GM19023 (cell line): ENCODE results near the gene TOPORS.

Experiments
- ATAC-seq: cut with Tn5 transposase; IDR thresholded peaks from one replicate; pipeline ENCODE4 v1.9.1; 2021; ENCODE audit warnings: mild to moderate bottlenecking, moderate library complexity; ENCODE audit not compliant: unreplicated experiment

The TOPORS gene

DNA sequence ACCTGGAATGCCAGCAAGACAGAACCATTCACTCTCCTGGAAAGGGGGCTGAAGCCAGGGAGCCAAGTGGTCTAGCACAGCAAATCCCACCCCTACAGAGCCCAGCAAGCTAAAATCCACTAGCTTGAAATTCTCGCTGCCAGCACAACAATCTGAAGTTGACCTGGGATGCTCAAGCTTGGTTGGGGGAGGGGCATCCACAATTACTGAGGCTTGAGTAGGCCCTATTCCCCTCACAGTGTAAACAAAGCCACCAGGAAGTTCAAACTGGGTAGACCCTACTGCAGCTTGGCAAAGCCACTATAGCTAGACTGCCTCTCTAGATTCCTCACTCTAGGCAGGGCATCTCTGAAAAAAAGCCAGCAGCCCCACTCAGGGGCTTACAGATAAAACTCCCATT lies 43.7 kb downstream of the TOPORS start:
- no peak for ATAC-seq

DNA sequence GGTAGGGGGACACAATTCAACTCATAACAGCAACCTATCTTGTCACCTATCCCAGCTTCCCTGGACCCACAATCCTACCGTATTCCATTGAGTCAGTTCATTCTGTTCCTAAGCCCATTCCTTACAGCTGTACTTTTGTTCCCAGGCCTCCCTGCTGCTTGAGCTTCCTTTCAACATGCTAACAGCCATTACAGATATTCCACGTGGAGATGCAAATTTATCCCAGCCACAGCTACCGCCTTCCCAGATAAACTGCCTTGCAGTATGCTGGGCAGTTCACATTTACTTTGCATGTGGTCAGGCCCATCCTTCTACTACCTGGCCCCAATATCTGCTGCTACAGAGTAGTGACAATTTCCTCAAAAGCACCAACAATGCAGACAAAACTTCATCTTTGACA lies 49.4 kb downstream of the TOPORS start:
- no peak for ATAC-seq

DNA sequence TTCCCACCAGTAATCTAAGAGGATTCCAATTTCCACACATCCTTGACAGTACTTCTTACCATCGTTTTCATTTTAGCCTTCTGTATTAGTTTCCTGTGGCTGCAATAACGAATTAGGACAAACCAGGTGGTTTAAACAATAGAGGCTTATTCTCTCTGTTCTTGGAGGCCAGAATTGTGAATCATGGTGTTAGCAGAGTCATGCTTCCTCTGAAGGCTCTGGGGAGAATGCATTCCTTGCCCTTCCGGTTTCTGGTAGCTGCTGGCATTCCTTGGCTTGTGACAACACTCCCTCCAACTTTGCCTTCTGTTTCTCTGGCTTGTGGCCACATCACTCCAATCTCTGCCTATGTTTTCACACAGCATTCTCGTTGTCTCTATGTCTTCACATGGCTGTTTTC lies 49.9 kb downstream of the TOPORS start:
- no peak for ATAC-seq

DNA sequence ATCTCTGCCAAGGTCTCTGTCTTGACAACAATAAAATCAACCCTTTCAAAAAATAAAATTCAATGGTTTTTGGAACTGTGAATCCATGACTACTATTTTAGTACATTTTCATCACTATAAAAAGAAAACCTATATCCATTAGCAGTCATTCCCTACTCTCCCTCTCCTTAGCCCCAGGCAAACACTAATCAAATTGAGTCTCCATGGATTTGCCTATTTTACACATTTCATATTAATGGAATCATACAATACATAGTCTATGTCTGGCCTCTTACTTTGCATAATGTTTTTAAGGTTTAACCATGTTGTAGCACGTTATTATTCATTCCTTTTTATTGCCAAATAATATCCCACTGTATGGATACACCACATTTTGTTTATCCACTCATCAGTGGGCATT lies 50.5 kb downstream of the TOPORS start:
- no peak for ATAC-seq

DNA sequence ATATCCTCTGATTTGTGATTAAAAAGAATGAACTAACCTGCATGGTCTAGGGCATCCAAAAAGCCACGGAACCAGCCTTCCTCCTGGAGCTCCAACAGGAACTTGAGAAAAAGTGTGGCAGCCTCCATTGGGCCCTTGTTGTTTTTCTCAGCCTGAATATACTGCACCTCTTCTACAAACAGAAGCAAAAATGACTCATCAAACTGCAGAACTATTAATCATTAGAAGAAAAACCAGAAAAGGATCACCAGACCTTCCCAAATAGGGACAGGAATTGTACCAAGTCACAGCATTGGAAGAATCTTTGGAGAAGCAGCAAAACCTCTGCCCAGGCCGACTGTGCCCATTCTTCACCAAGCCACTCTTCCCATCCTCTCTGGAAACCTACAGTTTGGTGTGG lies 51.6 kb downstream of the TOPORS start:
- no peak for ATAC-seq

DNA sequence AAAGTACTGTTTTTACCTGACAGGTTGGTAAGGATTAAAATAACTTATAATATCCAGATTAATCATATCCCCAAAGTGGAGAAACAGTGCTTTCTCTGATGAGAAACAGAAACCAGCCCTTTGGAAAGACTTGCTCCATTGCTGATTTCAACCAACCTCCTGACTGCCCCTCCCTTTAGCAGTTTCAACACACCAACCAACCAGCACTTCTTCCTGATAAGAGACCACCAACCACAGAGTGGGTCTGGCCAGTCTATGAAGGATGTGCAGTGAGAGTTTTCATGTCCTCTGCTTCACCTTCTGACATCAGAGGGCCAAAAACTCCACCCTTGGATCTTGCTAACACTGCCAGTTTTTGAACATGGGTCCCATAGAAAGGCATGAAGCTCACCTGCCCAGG lies 54.5 kb downstream of the TOPORS start:
- no peak for ATAC-seq

DNA sequence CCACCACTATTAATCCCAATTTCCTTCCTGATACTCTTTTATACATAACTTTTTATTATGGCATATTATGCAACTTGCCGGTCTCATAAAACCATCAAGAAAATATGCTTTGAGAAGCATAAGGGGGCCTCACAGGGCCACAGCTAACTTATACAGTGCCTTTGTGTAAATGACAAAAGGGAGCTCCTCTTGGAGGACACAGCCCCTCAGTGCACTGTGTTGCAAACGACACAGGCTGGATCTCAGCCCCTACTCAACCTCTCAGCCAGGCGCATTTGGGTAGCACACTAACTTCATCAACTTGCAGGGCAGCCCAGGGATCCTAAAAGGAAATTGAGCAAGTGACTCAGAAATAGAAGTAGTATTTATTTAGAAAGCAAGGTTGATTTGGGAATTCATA lies 61.8 kb downstream of the TOPORS start:
- ATAC-seq = no peak
